SK-N-SH treated with all-trans-retinoic acid at 6 μM for 48 hours (cell line): ENCODE results near the gene ZNF138.

Experiments used
- CREB5 ChIP-seq: fragments of 250-450 bp; sonication (Bioruptor Pico); IDR thresholded peaks from 2 replicates; pipeline ENCODE4 v1.5.1; 2020; ENCODE audit warnings: low read depth, mild to moderate bottlenecking, moderate library complexity
- CSDC2 ChIP-seq: fragments of 250-450 bp; sonication (Bioruptor Pico); IDR thresholded peaks from 2 replicates; pipeline ENCODE4 v1.5.0; 2020; ENCODE audit warnings: mild to moderate bottlenecking, moderate library complexity
- ESRRG ChIP-seq: fragments of 250-450 bp; sonication (Bioruptor Pico); IDR thresholded peaks from 2 replicates; pipeline ENCODE4 v1.6.1; 2021; ENCODE audit warnings: mild to moderate bottlenecking
- OSR1 ChIP-seq: fragments of 250-450 bp; sonication (Bioruptor Pico); IDR thresholded peaks from 2 replicates; pipeline ENCODE4 v1.8.0; 2022; ENCODE audit warnings: moderate library complexity, mild to moderate bottlenecking, inconsistent platforms
- RARB ChIP-seq: fragments of 250-450 bp; sonication (Bioruptor Pico); IDR thresholded peaks from 2 replicates; pipeline ENCODE4 v1.8.0; 2021; ENCODE audit warnings: mild to moderate bottlenecking, moderate library complexity
- SNAI2 ChIP-seq: fragments of 250-450 bp; sonication (Bioruptor Pico); IDR thresholded peaks from 2 replicates; pipeline ENCODE4 v1.5.0; 2020; ENCODE audit warnings: mild to moderate bottlenecking, moderate library complexity
- TOX ChIP-seq: fragments of 250-450 bp; sonication (Bioruptor Pico); IDR thresholded peaks from 2 replicates; pipeline ENCODE4 v1.8.0; 2021; ENCODE audit warnings: mild to moderate bottlenecking, moderate library complexity, borderline replicate concordance
- ZC3H10 ChIP-seq: fragments of 250-450 bp; sonication (Bioruptor Pico); IDR thresholded peaks from 2 replicates; pipeline ENCODE4 v1.5.1; 2021; ENCODE audit warnings: mild to moderate bottlenecking, moderate library complexity
- ZFP3 ChIP-seq: fragments of 250-450 bp; sonication (Bioruptor Pico); IDR thresholded peaks from 2 replicates; pipeline ENCODE4 v1.5.0; 2020; ENCODE audit warnings: mild to moderate bottlenecking, moderate library complexity
- ZFP30 ChIP-seq: fragments of 450-650 bp; formaldehyde crosslinking; IDR thresholded peaks from 2 replicates; pipeline ENCODE4 v1.5.0; 2022; ENCODE audit warnings: mild to moderate bottlenecking, moderate library complexity
- ZNF565 ChIP-seq: fragments of 450-650 bp; formaldehyde crosslinking; conservative IDR thresholded peaks from 2 replicates; pipeline ENCODE4 v1.5.0; 2020; ENCODE audit warnings: low read depth, mild to moderate bottlenecking, moderate library complexity
- ZNF70 ChIP-seq: fragments of 450-650 bp; formaldehyde crosslinking; IDR thresholded peaks from 2 replicates; pipeline ENCODE4 v1.5.0; 2020; ENCODE audit warnings: mild to moderate bottlenecking, moderate library complexity
- TF ChIP-seq, protein P1 (sequence below): fragments of 250-450 bp; sonication (Bioruptor Pico); IDR thresholded peaks from 2 replicates; pipeline ENCODE4 v1.5.1; 2021; ENCODE audit warnings: mild to moderate bottlenecking, moderate library complexity
- TF ChIP-seq, protein P2 (sequence below): fragments of 250-450 bp; sonication (Bioruptor Pico); IDR thresholded peaks from 2 replicates; pipeline ENCODE4 v1.8.0; 2020; ENCODE audit warnings: mild to moderate bottlenecking, moderate library complexity, borderline replicate concordance

GRCh38 chr7:64853679-64854078, 59.5 kb downstream of the ZNF138 start:
- no peak for TF ChIP-seq ZC3H10 (CRISPR knock-in tag)
- TF ChIP-seq, protein P1, sequence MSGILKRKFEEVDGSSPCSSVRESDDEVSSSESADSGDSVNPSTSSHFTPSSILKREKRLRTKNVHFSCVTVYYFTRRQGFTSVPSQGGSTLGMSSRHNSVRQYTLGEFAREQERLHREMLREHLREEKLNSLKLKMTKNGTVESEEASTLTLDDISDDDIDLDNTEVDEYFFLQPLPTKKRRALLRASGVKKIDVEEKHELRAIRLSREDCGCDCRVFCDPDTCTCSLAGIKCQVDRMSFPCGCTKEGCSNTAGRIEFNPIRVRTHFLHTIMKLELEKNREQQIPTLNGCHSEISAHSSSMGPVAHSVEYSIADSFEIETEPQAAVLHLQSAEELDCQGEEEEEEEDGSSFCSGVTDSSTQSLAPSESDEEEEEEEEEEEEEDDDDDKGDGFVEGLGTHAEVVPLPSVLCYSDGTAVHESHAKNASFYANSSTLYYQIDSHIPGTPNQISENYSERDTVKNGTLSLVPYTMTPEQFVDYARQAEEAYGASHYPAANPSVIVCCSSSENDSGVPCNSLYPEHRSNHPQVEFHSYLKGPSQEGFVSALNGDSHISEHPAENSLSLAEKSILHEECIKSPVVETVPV: no peak
- TF ChIP-seq, protein P2, sequence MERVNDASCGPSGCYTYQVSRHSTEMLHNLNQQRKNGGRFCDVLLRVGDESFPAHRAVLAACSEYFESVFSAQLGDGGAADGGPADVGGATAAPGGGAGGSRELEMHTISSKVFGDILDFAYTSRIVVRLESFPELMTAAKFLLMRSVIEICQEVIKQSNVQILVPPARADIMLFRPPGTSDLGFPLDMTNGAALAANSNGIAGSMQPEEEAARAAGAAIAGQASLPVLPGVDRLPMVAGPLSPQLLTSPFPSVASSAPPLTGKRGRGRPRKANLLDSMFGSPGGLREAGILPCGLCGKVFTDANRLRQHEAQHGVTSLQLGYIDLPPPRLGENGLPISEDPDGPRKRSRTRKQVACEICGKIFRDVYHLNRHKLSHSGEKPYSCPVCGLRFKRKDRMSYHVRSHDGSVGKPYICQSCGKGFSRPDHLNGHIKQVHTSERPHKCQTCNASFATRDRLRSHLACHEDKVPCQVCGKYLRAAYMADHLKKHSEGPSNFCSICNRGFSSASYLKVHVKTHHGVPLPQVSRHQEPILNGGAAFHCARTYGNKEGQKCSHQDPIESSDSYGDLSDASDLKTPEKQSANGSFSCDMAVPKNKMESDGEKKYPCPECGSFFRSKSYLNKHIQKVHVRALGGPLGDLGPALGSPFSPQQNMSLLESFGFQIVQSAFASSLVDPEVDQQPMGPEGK (CRISPR knock-in tag): no peak
- no peak for TF ChIP-seq ZNF70 (CRISPR knock-in tag)
- TF ChIP-seq TOX: no peak
- TF ChIP-seq CREB5 (CRISPR knock-in tag): no peak
- no peak for TF ChIP-seq OSR1 (CRISPR knock-in tag)
- TF ChIP-seq SNAI2 (CRISPR knock-in tag): no peak
- no peak for TF ChIP-seq ZFP3 (CRISPR knock-in tag)
- no peak for TF ChIP-seq ZNF565 (CRISPR knock-in tag)
- TF ChIP-seq ESRRG (CRISPR knock-in tag): no peak
- no peak for TF ChIP-seq CSDC2 (CRISPR knock-in tag)
- TF ChIP-seq RARB: no peak
- TF ChIP-seq ZFP30 (CRISPR knock-in tag): no peak
